Esophagus squamous epithelium (tissue), 5 donors: Measurements from ENCODE around the gene EDC3. TPM values are rescaled to one million over a fixed set of nuclear protein-coding genes. Genes with fewer than 3 reads are reported as not detected.
A peak's percentile ranks its signal among the peaks of the same experiment; 100 is the strongest.

ENCODE experiments used
- DNase-seq: peaks from one replicate; lab custom pipeline; 2025; lab: John Stamatoyannopoulos, UW
- H3K27ac ChIP-seq, 4 donors: fragments of 200-600 bp; sonication (generic); one replicate each; pipeline ENCODE4 v1.5.1; 2016 to 2019; ENCODE audit warnings: mild to moderate bottlenecking in 1 of 4
- H3K27me3 ChIP-seq, 4 donors: fragments of 200-600 bp; sonication (generic); 1 replicate in 3 of 4; 2 replicates in 1 of 4; pipeline versions ENCODE4 v1.5.1 to v1.6.0; 2017 to 2021; ENCODE audit warnings: antibody characterized with exemption in 1 of 4
- H3K36me3 ChIP-seq, 3 donors: fragments of 200-600 bp; sonication (generic); one replicate each; pipeline ENCODE4 v1.5.1; 2016 to 2019
- H3K4me1 ChIP-seq, 3 donors: fragments of 200-600 bp; sonication (generic); one replicate each; pipeline ENCODE4 v1.5.1; 2017 to 2019
- H3K4me3 ChIP-seq, 4 donors: fragments of 200-600 bp; sonication (generic); 1 replicate in 3 of 4; 2 replicates in 1 of 4; pipeline ENCODE4 v1.5.1; 2016 to 2019; ENCODE audit warnings: mild to moderate bottlenecking in 2 of 4, moderate library complexity in 1 of 4
- H3K9me3 ChIP-seq, 3 donors: fragments of 200-600 bp; sonication (generic); one replicate each; pipeline ENCODE4 v1.5.1; 2016 to 2019
- CTCF ChIP-seq, 6 experiments: fragments of 450-650 bp in 4 of 6; fragments of 200-600 bp in 2 of 6; sonication (generic) in 2 of 6; IDR thresholded peaks; one replicate each; pipeline ENCODE4 v1.5.1; 2016 to 2019; ENCODE audit warnings: antibody characterized with exemption in 6 of 6, mild to moderate bottlenecking in 4 of 6, moderate library complexity in 4 of 6
- POLR2A ChIP-seq, 4 donors: fragments of 450-650 bp; IDR thresholded peaks; one replicate each; pipeline ENCODE4 v1.6.1; 2017; ENCODE audit warnings: antibody characterized with exemption in 4 of 4, mild to moderate bottlenecking in 4 of 4, moderate library complexity in 3 of 4
- WGBS, 2 donors: methylation state at CpG; one replicate each; pipeline ENCODE4 v1.1.5; 2018; 5-methylcytosine and 5-hydroxymethylcytosine counted together
- intact Hi-C: fragments of 100-400 bp; cut with DNase I; formaldehyde crosslinking; loops from one replicate; pipeline ENCODE4 v1.15.0; 2022
- total RNA-seq, 4 donors: library from RNA; depleted of rRNA; stranded (reverse); fragments of >200 nt; gene quantifications; one replicate each; pipeline ENCODE4 v1.1.0, GENCODE V29; 2016
- donor health status: DM: yes; HTN: yes; CAD: no.

Gene EDC3
- total RNA-seq, 4 donors from 2014 or later, result 10.0 to 17.4 (median 13.2) TPM

DNA sequence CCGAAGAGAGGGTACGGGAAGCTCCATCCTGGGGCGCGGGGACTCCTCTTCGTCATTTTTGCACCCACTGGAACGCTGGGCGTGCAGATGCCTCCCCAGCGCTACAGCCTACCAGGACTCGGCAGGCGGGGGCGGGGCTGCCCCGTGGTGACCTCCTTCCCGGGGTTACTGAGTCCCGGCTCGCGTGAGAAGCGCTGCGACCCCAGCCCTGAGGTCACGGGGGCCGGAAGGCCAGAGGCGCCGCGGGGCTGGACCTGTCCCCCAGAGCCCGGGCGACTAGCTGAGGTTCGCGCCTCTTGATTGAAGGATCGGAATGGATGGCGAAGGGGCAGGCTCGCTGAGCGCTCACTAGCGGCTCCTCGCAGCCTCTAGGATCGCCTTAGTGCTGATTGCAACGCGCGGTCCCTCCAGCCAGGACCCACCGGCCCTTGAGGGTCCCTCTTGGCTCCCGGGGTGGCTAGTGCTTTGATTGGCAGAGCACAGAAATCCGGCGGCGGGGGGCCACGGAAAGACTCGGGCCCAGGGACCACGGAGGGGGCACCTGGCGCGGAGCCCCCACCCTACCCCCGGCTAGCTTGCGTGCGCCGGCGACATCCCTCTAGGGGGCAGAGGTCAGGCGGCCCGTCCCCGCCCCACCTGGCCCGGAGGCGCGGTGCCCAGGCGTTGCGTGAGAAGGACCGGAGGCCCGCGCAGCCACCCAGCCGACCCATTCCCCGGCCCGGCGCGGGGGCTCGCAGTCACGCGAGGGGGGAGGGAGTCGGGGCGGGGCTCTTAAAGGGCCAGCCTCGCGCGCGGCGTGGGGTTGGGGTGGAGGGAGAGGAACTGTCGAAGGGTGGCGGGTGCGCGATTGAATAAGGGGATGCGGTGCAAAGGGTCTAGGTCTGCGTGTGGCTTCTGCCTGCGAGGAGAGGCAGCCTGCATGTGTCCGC lies 30.3 kb upstream of the EDC3 start:
- Histone ChIP-seq H3K27me3 (peaks cover 0 to 58% (median 0%) of the 10 kb centered on the region in 4 donors), H3K27ac (peak overlapping the region in 2 of 4 donors; percentile 50 to 62), H3K4me1 (peaks cover 8 to 26% (median 9%) of the 10 kb centered on the region in 3 donors), H3K9me3 (no peaks in the 10 kb centered on the region), H3K4me3 (peak overlapping the region; percentile 38 to 65 (median 56)), H3K36me3 (no peaks in the 10 kb centered on the region)
- no peak for TF ChIP-seq CTCF (IDR thresholded peaks at IDR 0.05)
- TF ChIP-seq POLR2A (IDR thresholded peaks at IDR 0.05), result no peak
- intact Hi-C loops, result no loop called here
- no peak for DNase-seq
- WGBS, 2 donors, result 1% methylated on average over 17 of the region's 86 CpGs; no CpG with 5 or more reads in 1 of the 2 donors

- H3K9me3 ChIP-seq, result no peaks in the 10 kb centered on the region
- no peak for DNase-seq
- TF ChIP-seq POLR2A (IDR thresholded peaks at IDR 0.05) (no peak), CTCF (IDR thresholded peaks at IDR 0.05) (no peak)
- peaks cover 8 to 26% (median 9%) of the 10 kb centered on the region in 3 donors for H3K4me1 ChIP-seq
- no CpG with 5 or more reads among the region's 10 CpGs for WGBS, 2 donors
- peak within 1 kb of the TSS in 2 of 4 donors; percentile 50 to 62 for H3K27ac ChIP-seq
- intact Hi-C loops, result no loop called here
- H3K4me3 ChIP-seq, result peak within 1 kb of the TSS; percentile 38 to 65 (median 56)
- no peaks in the 10 kb centered on the region for H3K36me3 ChIP-seq
- peaks cover 0 to 49% (median 0%) of the 10 kb centered on the region in 4 donors for H3K27me3 ChIP-seq
These were observed 29.5 kb upstream of the EDC3 start, which contains the start of gene CYP1A1 for GRCh38 chr15:74725225-74725774. CYP1A1 (minus strand) TSS chr15:74725528; CDS start chr15:74723097, 2,431 bp downstream.

- no peak overlapping the region for H3K27ac ChIP-seq
- H3K4me1 ChIP-seq, result peaks cover 8 to 26% (median 9%) of the 10 kb centered on the region in 3 donors
- intact Hi-C loops, result no loop called here
- H3K27me3 ChIP-seq, result peaks cover 0 to 43% (median 0%) of the 10 kb centered on the region in 4 donors
- H3K4me3 ChIP-seq, result no peak overlapping the region
- DNase-seq, result no peak
- H3K36me3 ChIP-seq, result no peaks in the 10 kb centered on the region
- TF ChIP-seq POLR2A (IDR thresholded peaks at IDR 0.05) (no peak), CTCF (IDR thresholded peaks at IDR 0.05) (no peak)
- no peaks in the 10 kb centered on the region for H3K9me3 ChIP-seq
These were observed 28.9 kb upstream of the EDC3 start for GRCh38 chr15:74724570-74725224.

GRCh38 chr15:74723754-74724334 lies 28.0 kb upstream of the EDC3 start:
- DNase-seq, result no peak
- intact Hi-C loops, result no loop called here
- H3K36me3 ChIP-seq, result no peaks in the 10 kb centered on the region
- H3K27ac ChIP-seq, result no peak overlapping the region
- H3K27me3 ChIP-seq, result peaks cover 0 to 42% (median 0%) of the 10 kb centered on the region in 4 donors
- H3K4me1 ChIP-seq, result peaks cover 8 to 26% (median 9%) of the 10 kb centered on the region in 3 donors
- TF ChIP-seq POLR2A (IDR thresholded peaks at IDR 0.05), result no peak
- TF ChIP-seq CTCF (IDR thresholded peaks at IDR 0.05), result no peak
- WGBS, 2 donors, result 63% methylated on average over 1 of the region's 1 CpG; no CpG with 5 or more reads in 1 of the 2 donors
- no peak overlapping the region for H3K4me3 ChIP-seq
- no peaks in the 10 kb centered on the region for H3K9me3 ChIP-seq
